HEK293 (cell line): ENCODE measurements around the gene ASPSCR1.
A peak's percentile ranks its signal among the peaks of the same experiment; 100 is the strongest.

Experiments
- AEBP2 ChIP-seq: fragments of 450-650 bp; formaldehyde crosslinking; IDR thresholded peaks from 2 replicates; pipeline ENCODE4 v1.5.1; 2016; ENCODE audit warnings: missing biosample characterization, missing genetic modification characterization, borderline replicate concordance
- ELK4 ChIP-seq: IDR thresholded peaks from 2 replicates; pipeline ENCODE4 v1.6.1; 2011; ENCODE audit warnings: mild to moderate bottlenecking, low read depth, low read length, borderline replicate concordance
- GFI1B ChIP-seq: fragments of 450-650 bp; formaldehyde crosslinking; IDR thresholded peaks from 2 replicates; pipeline ENCODE4 v1.5.1; 2016; ENCODE audit warnings: missing biosample characterization, missing genetic modification characterization
- GLIS2 ChIP-seq: fragments of 450-650 bp; formaldehyde crosslinking; IDR thresholded peaks from 2 replicates; pipeline ENCODE4 v1.5.1; 2016; ENCODE audit warnings: missing biosample characterization, missing genetic modification characterization
- HIC1 ChIP-seq: fragments of 450-650 bp; formaldehyde crosslinking; IDR thresholded peaks from 2 replicates; pipeline ENCODE4 v1.5.1; 2016; ENCODE audit warnings: missing biosample characterization, missing genetic modification characterization
- IKZF3 ChIP-seq: fragments of 450-650 bp; IDR thresholded peaks from 2 replicates; pipeline ENCODE4 v1.5.0; 2018; ENCODE audit warnings: missing biosample characterization, mild to moderate bottlenecking, missing genetic modification characterization, moderate library complexity
- KLF10 ChIP-seq: fragments of 450-650 bp; IDR thresholded peaks from 2 replicates; pipeline ENCODE4 v1.5.1; 2018; ENCODE audit warnings: missing biosample characterization, mild to moderate bottlenecking, missing genetic modification characterization
- PRDM6 ChIP-seq: fragments of 450-650 bp; formaldehyde crosslinking; IDR thresholded peaks from 2 replicates; pipeline ENCODE4 v1.5.1; 2017; ENCODE audit warnings: missing biosample characterization, missing genetic modification characterization
- REST ChIP-seq: fragments of 450-650 bp; formaldehyde crosslinking; IDR thresholded peaks from 2 replicates; pipeline ENCODE4 v1.5.1; 2016; ENCODE audit warnings: missing biosample characterization, missing genetic modification characterization
- SETDB1 ChIP-seq: IDR thresholded peaks from one replicate; pipeline ENCODE4 v1.6.1; 2017; ENCODE audit warnings: mild to moderate bottlenecking, low read length, moderate library complexity, mixed read lengths; ENCODE audit not compliant: insufficient read length
- SP2 ChIP-seq: fragments of 450-650 bp; formaldehyde crosslinking; IDR thresholded peaks from 2 replicates; pipeline ENCODE4 v1.5.1; 2016; ENCODE audit warnings: missing biosample characterization, missing genetic modification characterization
- TRIM28 ChIP-seq: IDR thresholded peaks from 2 replicates; pipeline ENCODE4 v1.6.1; 2011; ENCODE audit warnings: low read length, control low read depth, borderline replicate concordance
- ZBTB8A ChIP-seq: fragments of 450-650 bp; formaldehyde crosslinking; IDR thresholded peaks from 2 replicates; pipeline ENCODE4 v1.5.1; 2016; ENCODE audit warnings: missing biosample characterization, missing genetic modification characterization
- ZEB2 ChIP-seq: fragments of 450-650 bp; formaldehyde crosslinking; IDR thresholded peaks from 2 replicates; pipeline ENCODE4 v1.5.1; 2016; ENCODE audit warnings: missing biosample characterization, missing genetic modification characterization
- ZNF23 ChIP-seq: fragments of 450-650 bp; formaldehyde crosslinking; IDR thresholded peaks from 2 replicates; pipeline ENCODE4 v1.5.1; 2016; ENCODE audit warnings: missing biosample characterization, missing genetic modification characterization, borderline replicate concordance
- ZNF24 ChIP-seq: fragments of 450-650 bp; formaldehyde crosslinking; IDR thresholded peaks from 2 replicates; pipeline ENCODE4 v1.5.1; 2016; ENCODE audit warnings: missing biosample characterization, missing genetic modification characterization
- ZNF292 ChIP-seq: fragments of 450-650 bp; formaldehyde crosslinking; IDR thresholded peaks from 2 replicates; pipeline ENCODE4 v1.5.1; 2016; ENCODE audit warnings: low read depth, missing biosample characterization, missing genetic modification characterization, borderline replicate concordance
- ZNF311 ChIP-seq: fragments of 450-650 bp; formaldehyde crosslinking; IDR thresholded peaks from 2 replicates; pipeline ENCODE4 v1.5.1; 2017; ENCODE audit warnings: missing biosample characterization, missing genetic modification characterization, borderline replicate concordance
- ZNF394 ChIP-seq: fragments of 450-650 bp; formaldehyde crosslinking; IDR thresholded peaks from 2 replicates; pipeline ENCODE4 v1.5.1; 2016; ENCODE audit warnings: missing biosample characterization, missing genetic modification characterization, mild to moderate bottlenecking, moderate library complexity, borderline replicate concordance
- ZNF488 ChIP-seq: fragments of 450-650 bp; formaldehyde crosslinking; IDR thresholded peaks from 2 replicates; pipeline ENCODE4 v1.5.1; 2016; ENCODE audit warnings: missing biosample characterization, missing genetic modification characterization
- ZNF513 ChIP-seq: fragments of 450-650 bp; IDR thresholded peaks from 2 replicates; pipeline ENCODE4 v1.5.1; 2018; ENCODE audit warnings: missing biosample characterization, missing genetic modification characterization
- ZNF529 ChIP-seq: fragments of 450-650 bp; formaldehyde crosslinking; IDR thresholded peaks from 2 replicates; pipeline ENCODE4 v1.5.1; 2017; ENCODE audit warnings: missing genetic modification characterization, missing biosample characterization; ENCODE audit not compliant: insufficient replicate concordance
- ZNF549 ChIP-seq: fragments of 450-650 bp; IDR thresholded peaks from 2 replicates; pipeline ENCODE4 v1.5.1; 2018; ENCODE audit warnings: missing biosample characterization, missing genetic modification characterization, mild to moderate bottlenecking, inconsistent platforms, moderate library complexity
- ZNF558 ChIP-seq: fragments of 450-650 bp; formaldehyde crosslinking; IDR thresholded peaks from 2 replicates; pipeline ENCODE4 v1.5.1; 2016; ENCODE audit warnings: missing biosample characterization, missing genetic modification characterization
- ZNF792 ChIP-seq: fragments of 450-650 bp; formaldehyde crosslinking; IDR thresholded peaks from 2 replicates; pipeline ENCODE4 v1.5.1; 2016; ENCODE audit warnings: missing biosample characterization, missing genetic modification characterization
- ZNF843 ChIP-seq: fragments of 450-650 bp; formaldehyde crosslinking; IDR thresholded peaks from 2 replicates; pipeline ENCODE4 v1.5.1; 2016; ENCODE audit warnings: missing biosample characterization, missing genetic modification characterization

The ASPSCR1 gene

GRCh38 chr17:82030470-82031302 is 53.3 kb downstream of the ASPSCR1 start (continued):
- no peak for TF ChIP-seq ELK4
- TF ChIP-seq IKZF3 (tag by site-specific recombination) = peak; percentile 89
- TF ChIP-seq TRIM28 = no peak
- TF ChIP-seq ZNF529 (tag by site-specific recombination) = no peak
- no peak for TF ChIP-seq ZNF558 (tag by site-specific recombination)
- no peak for TF ChIP-seq ZNF23 (tag by site-specific recombination)
- TF ChIP-seq ZNF843 (tag by site-specific recombination) = peak; percentile 40; the same call in 1 of the 2 replicates
- peak; percentile 66; the same call in 1 of the 2 replicates for TF ChIP-seq KLF10 (tag by site-specific recombination)
- TF ChIP-seq AEBP2 (tag by site-specific recombination) = no peak
- TF ChIP-seq PRDM6 (tag by site-specific recombination) = no peak
- no peak for TF ChIP-seq GFI1B (tag by site-specific recombination)
- TF ChIP-seq REST (tag by site-specific recombination) = no peak
- TF ChIP-seq ZNF394 (tag by site-specific recombination) = peak; percentile 98
- TF ChIP-seq ZBTB8A = peak; percentile 90
- TF ChIP-seq ZNF488 (tag by site-specific recombination) = no peak
- TF ChIP-seq ZNF513 (tag by site-specific recombination) = no peak
- TF ChIP-seq SETDB1 = no peak
- no peak for TF ChIP-seq HIC1 (tag by site-specific recombination)
- no peak for TF ChIP-seq ZNF549 (tag by site-specific recombination)
- peak; percentile 96 for TF ChIP-seq ZEB2 (tag by site-specific recombination)
- TF ChIP-seq GLIS2 (tag by site-specific recombination) = peak; percentile 95
- TF ChIP-seq ZNF292 = no peak
- TF ChIP-seq ZNF792 (tag by site-specific recombination) = no peak
- TF ChIP-seq ZNF311 = no peak
- peak; percentile 30; the same call in 1 of the 2 replicates for TF ChIP-seq ZNF24
- TF ChIP-seq SP2 (tag by site-specific recombination) = peak; percentile 48
